AG04450 (cell line): Measurements from ENCODE around the gene NDUFS3. TPM values are rescaled to one million over a fixed set of nuclear protein-coding genes. Genes with fewer than 3 reads are reported as not detected.
A peak's percentile ranks its signal among the peaks of the same experiment; 100 is the strongest.

ENCODE experiments used
- CTCF ChIA-PET: fragments of 300-600, 350-600 bp; formaldehyde crosslinking; extraction: SDS; loops from one replicate; lab custom pipeline; 2022; ENCODE audit warnings: antibody characterized with exemption, inconsistent platforms; lab: Charles Lee
- POLR2A ChIA-PET: fragments of 350-600 bp; formaldehyde crosslinking; extraction: SDS; loops from one replicate; lab custom pipeline; 2021; ENCODE audit warnings: antibody characterized with exemption, inconsistent platforms; lab: Yijun Ruan, JAX
- DNase-seq: peaks from one replicate; pipeline ENCODE4 v3.0.0-alpha.2; 2011; ENCODE audit warnings: low read depth, low spot score
- H3K27ac ChIP-seq: one replicate; pipeline ENCODE4 v1.5.1; 2012; ENCODE audit warnings: low read depth, low read length, control low read depth
- H3K27me3 ChIP-seq: one replicate; pipeline ENCODE4 v1.6.0; 2012; ENCODE audit warnings: low read length; ENCODE audit not compliant: control insufficient read depth, insufficient read depth
- H3K4me3 ChIP-seq: 2 replicates; pipeline ENCODE4 v1.5.1; 2011; ENCODE audit warnings: mild to moderate bottlenecking, low read depth, low read length, control low read depth
- H3K9me3 ChIP-seq: 2 replicates; pipeline ENCODE4 v1.5.1; 2012; ENCODE audit warnings: low read length; ENCODE audit not compliant: control insufficient read depth, insufficient read depth
- polyA plus RNA-seq: library from polyadenylated mRNA; depleted of rRNA; stranded (reverse); fragments of >200 nt; gene quantifications from 2 replicates; pipeline ENCODE4 v1.2.3, GENCODE V29; 2011
- TF ChIP-seq, protein P1 (sequence below): IDR thresholded peaks from 2 replicates; pipeline ENCODE4 v1.5.1; 2011; ENCODE audit warnings: low read depth, low read length, control low read depth, inconsistent platforms

The NDUFS3 gene
- polyA plus RNA-seq, 1 experiment: 106 TPM

DNA sequence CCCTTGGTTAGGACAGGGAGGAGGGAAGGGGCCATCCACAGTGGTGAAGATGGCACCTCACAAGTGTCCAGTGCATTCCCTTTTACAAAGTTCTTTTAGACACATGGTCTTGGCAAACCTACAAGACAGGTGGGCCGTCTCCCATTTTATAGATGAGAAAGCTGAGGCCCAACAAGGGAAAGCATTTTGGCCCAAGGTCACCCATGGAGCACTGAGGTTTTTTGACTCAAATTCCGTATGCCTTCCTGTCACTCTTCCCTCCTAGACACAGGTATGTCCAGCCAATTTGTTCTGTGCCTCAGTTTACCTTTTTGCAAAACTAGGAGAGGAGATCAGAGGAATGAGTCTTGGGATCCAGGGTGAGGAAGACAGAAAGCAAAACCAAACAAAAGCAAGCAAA, 14.1 kb downstream of the NDUFS3 start:
- POLR2A ChIA-PET: no interaction called here
- Histone ChIP-seq H3K27me3 (peaks cover 45% of the 10 kb centered on the region), H3K9me3 (peaks cover 8% of the 10 kb centered on the region; the same call in 1 of the 2 replicates), H3K27ac (no peak overlapping the region), H3K4me3 (no peak overlapping the region)
- CTCF ChIA-PET: no interaction called here
- DNase-seq: no peak
- TF ChIP-seq, protein P1, sequence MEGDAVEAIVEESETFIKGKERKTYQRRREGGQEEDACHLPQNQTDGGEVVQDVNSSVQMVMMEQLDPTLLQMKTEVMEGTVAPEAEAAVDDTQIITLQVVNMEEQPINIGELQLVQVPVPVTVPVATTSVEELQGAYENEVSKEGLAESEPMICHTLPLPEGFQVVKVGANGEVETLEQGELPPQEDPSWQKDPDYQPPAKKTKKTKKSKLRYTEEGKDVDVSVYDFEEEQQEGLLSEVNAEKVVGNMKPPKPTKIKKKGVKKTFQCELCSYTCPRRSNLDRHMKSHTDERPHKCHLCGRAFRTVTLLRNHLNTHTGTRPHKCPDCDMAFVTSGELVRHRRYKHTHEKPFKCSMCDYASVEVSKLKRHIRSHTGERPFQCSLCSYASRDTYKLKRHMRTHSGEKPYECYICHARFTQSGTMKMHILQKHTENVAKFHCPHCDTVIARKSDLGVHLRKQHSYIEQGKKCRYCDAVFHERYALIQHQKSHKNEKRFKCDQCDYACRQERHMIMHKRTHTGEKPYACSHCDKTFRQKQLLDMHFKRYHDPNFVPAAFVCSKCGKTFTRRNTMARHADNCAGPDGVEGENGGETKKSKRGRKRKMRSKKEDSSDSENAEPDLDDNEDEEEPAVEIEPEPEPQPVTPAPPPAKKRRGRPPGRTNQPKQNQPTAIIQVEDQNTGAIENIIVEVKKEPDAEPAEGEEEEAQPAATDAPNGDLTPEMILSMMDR: no peak

DNA sequence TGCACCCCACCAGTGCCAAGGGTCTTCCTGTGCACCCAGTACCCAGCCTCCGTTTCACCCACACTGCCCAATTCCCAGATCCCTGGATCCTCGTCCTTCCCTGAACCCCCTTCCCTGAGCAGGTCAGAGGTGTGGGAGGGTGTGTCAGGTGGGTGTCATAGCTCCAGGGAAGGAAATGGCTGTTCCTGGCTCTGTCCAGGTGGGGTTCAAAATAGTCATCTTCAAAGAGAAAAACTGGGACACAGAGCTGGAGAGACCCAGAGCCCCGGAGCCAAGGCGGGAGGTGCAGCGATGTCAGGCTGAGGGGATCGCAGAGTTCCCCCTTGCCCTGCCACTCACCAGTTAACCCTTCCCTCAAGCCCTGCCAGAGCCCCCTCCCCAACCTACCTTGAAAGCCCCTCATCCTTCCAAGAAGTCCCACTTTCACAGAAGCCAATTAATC, 14.6 kb downstream of the NDUFS3 start:
- POLR2A ChIA-PET: no interaction called here
- H3K4me3 ChIP-seq: no peak overlapping the region; the same call in 1 of the 2 replicates

DNA sequence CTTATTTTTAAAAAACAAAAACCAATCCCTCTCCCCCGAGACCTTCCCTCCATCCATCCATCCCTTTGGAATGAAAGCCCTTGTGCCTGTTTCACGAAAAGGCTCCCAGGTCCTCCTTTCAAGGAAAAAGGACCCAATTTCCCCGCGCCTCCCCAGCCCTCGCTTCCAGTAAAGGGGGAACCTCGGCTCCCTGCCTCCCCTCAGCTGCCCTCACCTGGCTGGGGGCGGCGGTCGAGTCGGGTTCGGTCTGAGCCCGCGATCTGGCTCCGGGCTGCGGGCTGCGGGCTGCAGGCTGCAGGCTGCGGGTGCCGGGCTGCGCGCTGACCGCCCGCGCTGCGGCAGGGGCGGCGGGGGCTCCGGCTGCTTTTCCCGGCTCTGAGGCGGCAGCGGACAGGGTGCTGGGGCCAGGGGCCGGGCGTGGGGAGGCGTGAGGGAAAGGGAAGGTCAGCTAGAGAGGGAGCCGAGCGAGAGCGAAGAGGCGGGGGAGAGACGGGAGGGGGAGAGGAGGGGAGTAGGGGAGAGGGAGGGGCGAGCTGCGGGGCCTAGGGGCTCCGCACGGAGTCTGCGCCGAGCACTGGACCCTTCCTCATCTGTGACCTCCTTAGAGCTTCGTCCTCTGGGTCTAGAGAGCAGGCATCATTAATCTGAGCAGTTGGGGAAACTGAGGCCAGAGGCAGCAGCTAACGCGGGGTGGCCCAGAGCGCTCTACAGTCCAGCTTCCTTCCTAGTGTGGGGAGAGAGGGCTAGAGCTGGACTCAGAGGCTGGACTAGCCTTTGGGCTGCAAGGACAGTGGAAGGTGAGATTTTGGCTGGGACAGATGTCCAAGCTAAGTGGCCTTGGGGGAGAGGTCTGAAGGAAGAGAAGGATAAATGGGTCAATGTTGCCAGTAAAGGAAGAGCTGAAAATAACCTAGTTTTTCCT, 15.3 kb downstream of the NDUFS3 start, which contains the start of gene C1QTNF4:
Gene C1QTNF4 (minus strand): TSS at position 478 of the 922 bp plus-strand sequence. CDS start 3,601 bp downstream, outside the sequence.
- TF ChIP-seq, protein P1: no peak
- Histone ChIP-seq H3K9me3 (peaks cover 8% of the 10 kb centered on the region; the same call in 1 of the 2 replicates), H3K27me3 (peaks cover 45% of the 10 kb centered on the region), H3K27ac (no peak within 1 kb of the TSS), H3K4me3 (peak within 1 kb of the TSS; percentile 48)
- no peak for DNase-seq
- ChIA-PET CTCF (no interaction called here), POLR2A (interaction anchor here (1.5 to 1.6 kb wide), 2 partner anchors 10 to 14 kb away, joined by 3 read pairs; no protein-coding TSS in a partner anchor)

More for the DNA sequence above, 14.6 kb downstream of the NDUFS3 start:
- CTCF ChIA-PET: no interaction called here
- no peak for DNase-seq
- TF ChIP-seq, protein P1: no peak
- Histone ChIP-seq H3K9me3 (peaks cover 8% of the 10 kb centered on the region; the same call in 1 of the 2 replicates), H3K27ac (no peak overlapping the region), H3K27me3 (peaks cover 45% of the 10 kb centered on the region)

DNA sequence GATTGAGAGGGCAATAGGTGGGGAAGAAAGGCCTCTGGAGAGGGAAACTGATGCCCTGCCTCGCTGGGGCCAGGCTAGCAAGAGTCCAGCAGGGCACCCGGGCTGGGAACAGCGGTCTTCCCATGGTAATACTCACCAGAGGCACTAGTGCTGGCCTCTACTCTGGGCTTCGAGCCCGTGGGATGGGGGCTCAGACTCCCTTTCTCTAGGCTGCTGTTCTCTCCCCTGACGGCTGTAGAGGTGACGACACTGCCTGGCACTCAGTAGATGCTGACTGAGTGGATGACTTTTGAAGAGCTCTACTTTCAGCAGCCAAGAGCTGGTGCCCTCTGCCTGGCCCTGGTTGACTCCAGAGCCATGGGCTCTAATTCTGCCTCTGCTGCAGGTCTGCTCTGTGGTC, 16.2 kb downstream of the NDUFS3 start:
- no peak overlapping the region for H3K4me3 ChIP-seq
- peaks cover 5% of the 10 kb centered on the region; the same call in 1 of the 2 replicates for H3K9me3 ChIP-seq
- ChIA-PET POLR2A (interaction anchor here (1.5 to 1.6 kb wide), 2 partner anchors 11 to 13 kb away, joined by 3 read pairs; no protein-coding TSS in a partner anchor), CTCF (no interaction called here)
- H3K27me3 ChIP-seq: peaks cover 45% of the 10 kb centered on the region
- TF ChIP-seq, protein P1: no peak
- no peak overlapping the region for H3K27ac ChIP-seq
- DNase-seq: no peak

DNA sequence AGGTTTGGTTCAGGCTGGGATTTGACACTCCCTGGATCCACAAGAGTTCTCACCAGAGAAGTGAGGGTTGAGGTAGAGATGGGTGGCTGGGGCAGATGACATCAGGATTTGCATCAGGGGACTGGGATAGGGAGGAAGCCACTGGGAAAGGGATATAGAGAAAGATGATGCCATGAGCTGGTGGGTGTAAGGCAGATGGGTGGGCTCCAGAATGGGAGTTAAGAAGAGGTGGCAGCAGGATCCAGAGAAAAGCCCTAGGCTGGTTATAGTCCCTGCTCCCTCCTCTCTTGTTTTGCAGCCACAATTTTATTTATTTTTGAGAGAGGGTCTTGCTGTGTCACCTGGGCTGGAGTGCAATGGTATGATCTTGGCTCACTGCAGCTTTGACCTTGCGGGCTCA, 17.1 kb downstream of the NDUFS3 start:
- Histone ChIP-seq H3K9me3 (no peaks in the 10 kb centered on the region), H3K27ac (no peak overlapping the region), H3K4me3 (no peak overlapping the region), H3K27me3 (peaks cover 42% of the 10 kb centered on the region)
- CTCF ChIA-PET: no interaction called here
- TF ChIP-seq, protein P1: no peak
- POLR2A ChIA-PET: no interaction called here
- DNase-seq: no peak
